D341Med (cell line): ENCODE data around the gene SFT2D1.

Experiments
- DNase-seq: peaks from one replicate; pipeline ENCODE4 v3.0.0; 2012; ENCODE audit warnings: low spot score

Gene SFT2D1

DNA sequence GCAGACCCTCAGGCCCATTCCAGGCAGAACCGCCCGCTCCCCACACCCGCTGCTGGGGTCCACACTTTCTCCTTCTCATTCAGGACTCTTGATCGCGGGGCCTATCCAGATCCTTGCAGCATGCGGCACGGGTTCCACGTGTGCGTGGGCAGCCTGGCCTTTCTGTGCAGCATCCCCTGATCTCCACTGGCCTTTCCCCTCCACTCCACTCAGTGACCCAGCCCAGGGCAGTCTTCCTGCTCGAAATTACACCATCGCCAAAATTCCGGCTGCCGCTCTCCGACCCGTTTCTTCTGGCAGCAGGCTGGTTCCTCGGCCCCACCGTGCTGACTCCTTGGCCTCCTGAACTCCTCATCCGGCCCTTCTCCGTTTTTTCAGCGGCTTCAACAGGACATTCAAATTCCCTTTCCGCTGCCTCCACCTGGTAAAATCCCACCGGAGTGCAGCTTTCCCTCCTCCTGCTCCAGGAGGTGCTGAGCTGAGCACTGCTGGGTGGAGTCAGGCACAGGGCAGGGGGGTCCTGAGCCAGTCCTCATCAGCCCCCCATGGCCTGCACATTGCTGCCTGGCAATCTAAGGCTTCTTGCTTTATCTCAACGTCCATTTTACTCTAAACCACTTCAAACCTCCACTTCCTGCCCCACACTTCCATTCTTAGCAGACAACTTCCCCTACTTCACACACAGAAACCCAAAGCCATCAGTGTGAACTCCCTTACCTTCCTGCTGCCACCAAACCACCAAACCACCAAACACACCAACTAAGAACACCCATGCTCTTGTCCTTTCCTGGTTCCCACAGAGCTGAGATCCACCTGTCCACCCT, 9.0 kb downstream of the SFT2D1 start:
- DNase-seq, result no peak

DNA sequence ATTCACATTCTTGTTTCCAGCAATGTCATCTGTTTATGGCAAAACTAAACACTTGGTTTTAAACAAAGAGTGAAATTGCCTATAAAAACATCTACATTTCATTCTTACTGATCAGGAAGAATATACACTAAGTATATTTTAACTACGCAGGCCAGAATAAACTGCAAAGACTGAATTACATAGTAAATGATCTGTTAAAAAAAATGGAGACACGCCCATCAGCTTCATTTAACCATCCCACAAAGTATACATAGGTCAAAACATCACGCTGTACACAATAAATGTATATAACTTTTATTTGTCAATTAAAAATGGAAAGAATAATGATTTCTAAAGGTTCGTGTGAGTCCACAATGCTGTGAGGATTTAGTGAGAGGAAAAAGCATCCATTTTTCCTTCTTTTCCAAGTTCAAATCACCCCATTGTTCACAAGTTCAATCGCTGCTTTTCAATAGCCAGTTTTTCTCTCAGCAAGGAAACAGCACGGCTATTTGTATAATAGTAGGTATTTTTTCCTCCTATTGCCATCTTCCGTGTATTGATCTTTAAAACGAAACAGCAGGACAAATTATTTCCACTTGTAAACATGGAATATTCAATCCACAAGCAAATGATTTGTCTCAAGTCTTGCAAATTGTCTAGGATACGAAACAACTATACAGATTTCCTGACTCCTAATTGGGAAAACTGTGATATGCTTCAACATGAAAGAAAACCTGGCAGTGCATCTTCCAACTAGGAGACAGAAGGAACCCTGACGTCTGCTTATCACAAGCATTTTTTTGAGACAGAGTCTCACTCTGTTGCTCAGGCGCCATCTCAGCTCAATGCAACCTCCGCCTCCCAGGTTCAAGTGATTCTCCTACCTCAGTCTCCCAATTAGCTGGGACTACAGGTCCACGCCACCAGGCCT, 10.6 kb downstream of the SFT2D1 start:
- DNase-seq, result no peak

DNA sequence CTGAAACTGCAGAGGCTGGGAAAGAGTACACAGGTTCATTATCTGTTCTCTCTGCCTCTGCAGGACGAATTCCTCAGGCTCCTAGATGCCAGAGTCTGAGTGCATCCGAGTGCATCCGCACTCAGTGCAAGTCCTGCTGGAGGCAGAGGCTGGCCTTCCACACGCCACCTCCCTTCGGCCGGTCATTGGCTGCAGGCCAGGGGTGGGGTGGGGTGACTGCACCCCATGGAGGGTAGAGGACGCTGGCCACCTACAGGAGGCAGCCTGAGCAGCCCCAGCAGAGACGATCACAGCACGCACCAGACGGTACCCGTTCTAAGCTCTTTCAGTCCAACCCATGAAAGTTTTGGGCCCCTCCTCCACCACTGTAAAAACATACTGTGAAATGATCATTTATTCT, 11.7 kb downstream of the SFT2D1 start:
- DNase-seq, result no peak

DNA sequence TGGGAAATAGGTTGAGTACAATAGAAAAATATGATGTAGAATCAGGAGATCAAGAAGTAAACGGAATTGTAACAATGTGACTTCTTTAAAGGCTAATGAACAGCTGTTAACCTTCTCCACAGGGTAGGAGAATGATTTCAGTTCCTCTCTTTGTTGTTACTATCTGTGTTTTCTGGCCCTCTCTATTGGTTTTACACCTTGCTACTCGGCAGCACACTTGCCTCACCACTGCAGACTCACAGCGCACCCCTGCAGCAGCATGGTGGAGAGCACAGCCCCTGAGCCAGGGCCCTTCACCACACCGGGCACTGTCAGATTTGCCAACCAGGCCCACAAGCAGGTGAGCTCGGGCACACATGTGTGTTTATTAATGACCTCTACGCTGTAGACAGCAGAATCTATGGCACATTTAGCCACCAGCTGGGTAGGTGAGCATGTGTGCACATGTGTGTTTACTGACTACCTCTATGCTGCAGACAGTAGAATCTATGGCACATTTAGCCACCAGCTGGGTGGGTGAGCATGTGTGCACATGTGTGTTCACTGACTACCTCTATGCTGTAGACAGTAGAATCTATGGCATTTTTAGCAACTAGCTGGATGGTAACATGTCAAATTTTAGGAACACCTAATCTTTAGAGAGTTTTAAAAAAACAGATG, 16.8 kb downstream of the SFT2D1 start:
- DNase-seq, result no peak

DNA sequence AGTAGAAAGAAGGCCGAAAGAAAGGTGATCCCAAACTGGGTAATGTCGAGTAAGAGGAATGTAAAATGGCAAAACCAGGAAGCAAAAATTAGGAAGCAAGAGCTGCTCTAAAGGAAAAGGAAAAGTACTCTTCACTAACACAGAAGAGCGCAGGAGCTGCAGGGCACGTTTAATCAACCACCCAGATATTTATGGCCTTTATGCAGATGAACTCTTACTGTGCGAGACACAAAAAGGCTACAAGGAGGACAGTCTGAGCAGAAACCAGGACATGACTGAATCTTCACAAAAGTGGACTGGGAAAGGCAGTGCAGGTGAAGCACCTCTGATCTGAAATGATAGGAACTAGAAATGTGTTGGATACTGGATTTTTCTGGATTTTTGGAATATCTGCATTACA, 18.9 kb downstream of the SFT2D1 start:
- DNase-seq, result no peak

DNA sequence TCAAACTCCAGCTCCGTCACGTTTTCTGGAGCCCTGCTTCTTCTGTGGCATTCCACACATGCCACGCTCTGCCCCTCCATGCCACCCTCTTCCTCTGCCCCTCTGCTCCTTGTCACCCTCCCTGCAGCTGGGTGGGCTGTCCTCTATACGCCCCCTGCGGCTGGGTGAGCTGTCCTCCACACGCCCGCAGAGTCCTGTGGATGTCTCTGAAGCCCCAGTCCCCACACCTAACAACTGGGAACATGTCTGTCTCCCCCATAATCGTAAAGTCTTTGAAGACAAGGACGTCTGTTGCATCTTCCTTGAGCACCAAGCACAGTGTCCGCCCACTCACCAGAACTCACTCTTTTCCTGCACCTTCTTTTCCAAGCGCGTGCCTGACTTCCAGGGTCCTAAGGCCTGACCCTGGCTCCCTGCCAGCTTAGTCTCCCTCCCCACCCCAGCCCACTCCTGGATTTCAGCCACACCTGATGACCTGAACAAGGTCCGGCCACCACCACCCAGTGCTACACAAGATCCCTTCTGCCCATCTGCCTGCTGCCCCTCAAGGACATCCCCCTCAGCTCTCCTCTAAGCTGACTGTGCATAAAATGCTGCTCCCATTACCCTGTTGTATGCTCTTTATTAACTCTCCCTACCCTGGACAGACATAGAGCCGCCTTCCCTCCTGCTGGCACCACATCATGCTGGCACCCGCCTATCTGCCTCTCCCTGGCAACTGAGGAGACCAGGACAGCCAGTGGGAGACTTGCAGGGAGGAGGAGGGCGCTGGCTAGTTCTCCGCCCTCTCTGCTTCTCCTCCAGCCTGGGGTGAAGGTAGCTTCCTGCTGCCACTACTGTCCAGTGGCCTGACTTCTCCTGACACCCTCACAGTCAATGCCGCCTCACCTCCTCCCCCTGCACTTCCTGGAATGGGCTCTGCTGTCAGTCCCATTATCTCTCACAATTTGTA, 23.4 kb downstream of the SFT2D1 start:
- DNase-seq, result no peak

DNA sequence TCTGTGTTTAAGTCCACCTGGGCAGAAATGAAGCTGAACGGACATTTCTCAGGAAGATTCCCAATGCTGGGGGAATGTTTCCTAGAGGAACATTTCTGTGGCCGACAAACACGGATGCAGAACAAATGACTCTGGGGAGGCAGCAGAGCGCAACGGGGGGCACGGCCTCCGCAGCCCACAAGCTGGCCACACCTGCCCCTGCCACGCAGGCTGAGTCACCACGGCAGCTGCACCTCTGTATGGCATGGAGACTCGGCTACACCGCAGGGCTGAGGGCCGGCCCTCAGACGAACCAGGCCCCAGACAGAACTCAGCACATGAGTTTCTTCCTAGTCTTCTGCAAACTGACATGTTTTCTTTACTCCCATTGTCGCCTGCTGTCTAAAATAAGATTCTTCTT, 24.1 kb downstream of the SFT2D1 start:
- DNase-seq, result no peak

DNA sequence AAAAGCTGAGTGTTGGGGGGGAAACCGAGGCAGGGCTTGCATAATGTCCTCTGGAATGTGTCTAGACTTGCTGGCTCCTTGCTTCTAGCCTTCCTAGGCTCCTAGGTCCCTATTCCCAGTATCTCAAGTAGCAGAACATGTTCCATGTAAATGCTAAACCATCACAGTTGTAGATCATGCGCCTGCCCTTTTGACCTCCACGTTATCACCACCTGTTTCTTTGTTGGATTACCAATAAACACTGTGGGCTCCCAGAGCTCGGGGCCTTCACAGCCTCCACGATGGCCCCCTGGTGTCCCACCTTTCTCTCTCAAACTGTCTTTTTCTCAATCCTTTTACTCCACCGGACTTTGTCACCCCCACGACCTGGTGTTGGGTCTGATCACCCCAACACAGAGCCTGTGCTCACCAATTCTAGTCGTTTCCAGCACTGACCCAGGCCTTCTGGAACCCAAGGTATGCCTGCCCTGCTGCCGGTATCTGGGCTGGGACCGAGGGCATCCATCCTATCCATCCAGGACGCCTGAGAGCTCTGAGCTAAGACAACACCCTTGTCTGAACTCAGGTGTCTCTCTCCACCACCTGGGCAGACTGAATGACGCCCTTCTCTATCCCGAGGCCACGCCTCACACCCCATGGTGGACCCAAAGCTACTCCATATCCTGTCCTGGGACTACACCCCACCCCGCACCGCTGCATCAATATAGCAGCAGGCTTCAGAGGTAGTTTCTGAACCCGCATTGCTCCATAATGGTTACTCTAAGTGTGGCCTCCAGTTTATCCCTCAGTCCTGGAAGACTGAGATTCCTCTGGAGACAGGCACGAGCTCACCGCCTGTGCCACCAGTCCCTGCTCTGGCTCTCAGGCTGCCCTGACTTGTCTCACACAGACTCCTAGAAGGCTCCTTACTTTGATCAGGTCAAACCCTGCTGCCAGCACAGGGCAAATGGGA, 24.8 kb downstream of the SFT2D1 start:
- no peak for DNase-seq

DNA sequence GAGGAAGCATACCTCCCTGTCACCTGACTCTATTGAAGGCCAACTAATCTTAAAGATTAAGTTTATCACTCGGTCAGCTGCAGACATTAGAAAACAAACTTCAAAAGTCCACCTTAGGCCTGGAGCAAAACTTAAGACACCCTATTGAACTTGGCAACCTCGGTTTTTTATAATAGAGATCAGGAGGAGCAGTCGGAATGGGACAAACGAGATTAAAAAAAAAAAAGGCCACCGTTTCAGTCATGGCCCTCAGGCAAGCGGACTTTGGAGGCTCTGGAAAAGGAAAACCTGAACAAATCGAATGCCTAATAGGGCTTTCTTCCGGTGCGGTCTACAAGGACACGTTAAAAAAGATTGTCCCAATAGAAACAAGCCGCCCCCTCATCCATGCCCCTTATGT, 26.9 kb downstream of the SFT2D1 start:
- no peak for DNase-seq

DNA sequence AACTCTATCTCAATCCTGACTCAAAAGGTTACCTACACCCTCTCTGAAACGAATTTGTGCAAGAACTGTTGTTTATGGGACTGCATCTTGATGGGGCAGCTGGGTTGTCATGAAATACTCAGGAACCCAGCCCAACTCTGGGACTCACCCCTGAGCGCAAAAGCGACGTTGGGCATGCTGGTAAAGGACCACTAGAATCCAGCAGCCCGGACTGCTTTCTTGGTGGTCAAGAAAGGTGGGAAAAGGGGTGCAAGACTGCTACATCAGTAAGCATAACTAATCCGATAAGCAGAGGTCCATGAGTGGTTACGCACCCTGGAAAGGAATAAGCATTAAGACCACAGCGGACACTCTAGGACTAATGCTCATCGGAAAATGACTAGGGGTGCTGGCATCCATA, 27.9 kb downstream of the SFT2D1 start:
- DNase-seq, result no peak

DNA sequence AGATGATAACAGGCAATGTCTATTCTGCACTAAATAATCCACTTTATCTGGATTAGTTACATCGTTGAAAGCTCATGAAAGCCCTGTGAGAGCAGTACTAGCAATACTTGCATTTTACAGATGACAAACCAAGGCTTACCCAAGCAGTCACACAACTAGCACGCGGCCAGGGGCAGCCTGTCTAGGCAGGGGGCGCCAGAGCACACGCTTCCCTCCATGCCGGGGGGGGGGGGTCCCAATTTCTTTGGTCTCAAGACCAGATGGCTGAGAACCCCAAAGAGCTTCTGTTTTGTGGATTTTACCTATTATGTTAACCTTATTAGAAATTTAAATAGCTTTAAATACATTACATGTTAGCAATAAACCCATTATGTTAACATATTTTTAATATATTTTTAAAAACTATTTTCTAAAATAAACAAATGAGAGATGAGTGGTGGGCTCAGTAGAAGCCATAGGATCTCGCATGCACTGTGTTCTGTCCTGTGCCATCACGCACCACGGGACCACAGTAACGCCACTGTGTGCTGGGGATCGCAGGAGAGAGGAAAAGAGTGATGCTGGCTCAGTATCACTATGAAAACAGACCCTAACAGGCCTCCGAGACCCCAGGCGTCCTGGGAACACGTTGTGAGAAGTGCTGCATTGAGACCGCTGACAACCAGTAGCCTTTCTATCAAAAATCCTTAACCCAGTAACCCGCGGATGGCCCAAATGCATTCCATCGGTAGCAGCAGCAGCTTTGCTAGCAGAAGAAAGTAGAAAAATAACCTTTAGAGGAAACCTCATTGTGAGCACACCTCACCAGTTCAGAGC, 28.9 kb downstream of the SFT2D1 start:
- peak; percentile 84 for DNase-seq

DNA sequence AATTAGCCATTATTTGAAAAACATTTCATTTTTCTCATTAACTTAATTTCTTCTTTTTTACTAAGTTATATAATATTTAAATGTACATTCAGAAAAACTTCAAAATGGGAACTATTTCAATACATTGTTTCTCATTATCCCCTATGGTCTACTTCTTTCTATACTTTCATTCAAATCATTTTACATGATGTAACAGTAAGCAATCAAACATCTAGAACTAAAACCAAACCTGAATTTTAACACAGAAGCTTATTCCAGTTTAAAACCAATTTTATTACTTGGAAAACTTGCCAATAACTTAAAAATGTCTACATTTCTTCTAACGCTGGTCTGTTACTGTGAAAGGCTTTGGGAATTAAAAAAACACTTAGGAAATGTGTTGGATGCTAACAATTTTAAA, 29.5 kb downstream of the SFT2D1 start:
- no peak for DNase-seq

DNA sequence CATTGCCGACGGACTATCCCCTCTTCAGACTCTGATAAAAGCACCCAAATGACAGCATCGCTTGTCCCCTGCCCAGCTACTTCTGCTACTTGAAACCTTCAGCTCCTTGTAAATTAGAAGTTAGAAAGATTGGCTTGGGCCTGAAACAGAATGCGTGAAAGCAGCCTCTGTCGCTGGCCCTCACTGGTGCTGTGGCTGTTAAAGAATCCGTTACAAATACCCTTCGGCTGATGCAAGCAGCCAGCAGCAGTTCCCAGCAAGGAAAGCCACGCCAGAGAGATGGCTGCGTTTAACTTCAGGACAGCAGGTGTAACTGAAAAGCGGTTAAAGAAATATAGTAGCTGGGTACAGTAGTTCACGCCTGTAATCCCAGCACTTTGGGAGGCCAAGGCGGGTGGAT, 31.7 kb downstream of the SFT2D1 start:
- DNase-seq, result no peak

DNA sequence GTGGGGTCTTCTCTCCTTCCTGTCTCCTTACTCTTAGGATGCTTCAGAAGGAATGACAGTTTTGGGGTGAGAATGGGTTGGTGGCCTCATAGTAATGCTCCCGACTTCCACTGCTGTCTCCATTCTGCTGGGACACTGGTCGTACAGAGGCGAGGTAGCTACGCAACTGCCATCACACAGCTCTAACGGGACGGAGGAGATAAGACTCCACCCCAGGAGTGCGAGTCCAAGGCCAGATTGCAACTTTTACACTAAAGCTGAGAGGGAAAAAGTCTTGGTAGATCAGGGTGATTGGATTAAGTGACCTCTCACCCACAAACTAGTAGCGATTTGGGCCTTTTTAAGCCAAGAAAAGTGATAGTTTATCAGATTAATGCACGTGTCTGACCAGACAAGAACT, 32.4 kb downstream of the SFT2D1 start:
- no peak for DNase-seq

DNA sequence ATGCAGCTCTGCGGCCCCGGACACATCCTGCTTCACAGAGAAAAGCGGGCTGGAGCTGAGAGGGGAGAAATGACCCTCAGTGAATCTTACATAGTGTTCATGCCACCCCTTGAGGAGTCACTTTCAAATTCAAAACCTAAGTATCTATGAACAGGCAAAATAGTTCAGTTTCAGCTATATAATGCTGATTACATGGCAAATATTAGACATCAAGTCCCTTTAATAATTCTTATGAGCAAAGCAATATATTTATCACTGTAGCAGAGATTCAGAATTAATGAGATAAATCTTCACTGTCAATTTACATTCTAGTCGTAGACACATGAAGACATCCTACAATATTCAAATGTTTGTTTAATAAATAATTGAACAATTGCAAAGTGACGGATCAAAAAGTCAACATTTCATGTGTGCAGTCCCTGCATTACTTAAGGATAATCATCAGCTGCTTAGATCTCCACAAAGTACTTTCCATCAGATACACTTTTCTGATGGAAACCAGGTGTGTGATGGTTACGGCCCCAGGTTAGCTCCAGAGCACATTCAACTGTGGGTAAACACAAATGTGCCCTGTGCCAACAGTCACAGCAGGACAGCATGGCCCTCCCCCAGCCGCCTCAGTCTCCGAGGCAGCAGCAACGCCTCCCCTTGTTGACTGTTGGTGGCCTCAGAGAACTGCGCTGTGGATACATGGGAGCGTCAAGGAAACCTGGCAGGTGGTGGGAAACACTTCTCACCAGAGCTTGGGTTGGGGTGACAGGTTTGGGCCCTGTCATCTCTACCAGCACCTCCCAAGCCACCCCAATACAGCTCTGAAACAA, 33.4 kb downstream of the SFT2D1 start:
- no peak for DNase-seq

DNA sequence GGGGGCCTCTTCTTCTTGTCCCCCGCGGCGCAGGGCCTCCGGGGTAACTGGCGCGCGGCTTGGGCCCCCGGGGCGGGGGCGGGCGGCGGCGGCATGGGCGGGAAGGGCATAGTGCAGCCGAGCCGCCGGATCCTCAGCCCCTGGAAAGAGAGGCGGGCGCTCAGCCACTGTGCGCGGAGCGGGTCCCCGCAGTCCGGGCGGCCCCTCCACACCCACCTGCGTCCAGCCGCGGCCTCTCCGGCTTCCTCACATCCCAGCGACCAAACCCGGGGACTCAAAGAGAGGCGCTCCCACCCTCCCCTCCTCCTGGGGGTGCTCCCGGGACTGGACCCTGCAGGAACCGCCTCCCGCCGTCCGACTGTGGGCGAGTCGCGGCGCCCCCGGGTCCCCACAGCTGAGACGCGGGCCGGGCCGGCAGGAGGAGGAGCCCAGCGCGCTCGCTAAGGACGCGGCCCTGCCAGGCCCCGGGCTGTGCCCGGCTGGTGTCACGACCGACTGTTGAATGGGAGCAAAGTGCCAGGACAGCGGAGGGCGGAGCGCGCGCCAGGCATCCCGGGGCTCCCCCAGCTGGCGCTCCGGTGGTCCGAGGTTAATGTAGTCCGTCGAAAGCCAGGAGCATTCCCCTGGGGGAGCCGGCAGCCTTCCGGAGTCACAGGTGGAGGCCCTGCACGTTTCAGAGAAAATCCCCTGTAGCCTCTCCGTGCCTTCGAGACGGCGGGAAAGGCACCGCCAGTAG, 34.1 kb downstream of the SFT2D1 start, which contains the start of gene PRR18:
Gene PRR18 (minus strand): TSS at position 360 of the 736 bp plus-strand sequence. CDS start 250 bp downstream, at position 110.
- peak; percentile 62 for DNase-seq
